Measurements from ENCODE around the gene B3GNT8. TPM values are rescaled to one million over a fixed set of nuclear protein-coding genes. Genes with fewer than 3 reads are reported as not detected.
"Not testable (repeated sequence)": the region's sequence is repeated elsewhere in the genome, so short reads cannot be mapped to it uniquely, and the experiment has no call there.

Gene B3GNT8
- total RNA-seq, 1 donor from 2014 or later: 10.7 TPM

- no peak for TF ChIP-seq CTCF (IDR thresholded peaks at IDR 0.05; ENCODE audit: unreplicated experiment)
- peaks cover 10% of the 10 kb centered on the region for H3K27me3 Mint-ChIP-seq (ENCODE audit: unreplicated experiment)
- H3K9me3 Mint-ChIP-seq (ENCODE audit: unreplicated experiment): no peaks in the 10 kb centered on the region
- no peak overlapping the region for H3K4me3 Mint-ChIP-seq (ENCODE audit: unreplicated experiment)
- DNase-seq (ENCODE audit: low spot score): no peak
- peak overlapping the region; percentile 3 for H3K27ac Mint-ChIP-seq (ENCODE audit: unreplicated experiment)
- peaks cover 8% of the 10 kb centered on the region for H3K4me1 Mint-ChIP-seq (ENCODE audit: unreplicated experiment)
- peaks cover 27% of the 10 kb centered on the region for H3K36me3 Mint-ChIP-seq (ENCODE audit: low read depth, unreplicated experiment)
Observed at GRCh38 chr19:41436674-41436951, 9.4 kb upstream of the B3GNT8 start.

GRCh38 chr19:41435936-41436673 lies 8.9 kb upstream of the B3GNT8 start:
- Mint-ChIP-seq H3K27me3 (ENCODE audit: unreplicated experiment) (peaks cover 11% of the 10 kb centered on the region), H3K4me3 (ENCODE audit: unreplicated experiment) (no peak overlapping the region), H3K9me3 (ENCODE audit: unreplicated experiment) (no peaks in the 10 kb centered on the region), H3K27ac (ENCODE audit: unreplicated experiment) (no peak overlapping the region), H3K36me3 (ENCODE audit: low read depth, unreplicated experiment) (peaks cover 28% of the 10 kb centered on the region), H3K4me1 (ENCODE audit: unreplicated experiment) (peaks cover 8% of the 10 kb centered on the region)
- TF ChIP-seq CTCF (IDR thresholded peaks at IDR 0.05; ENCODE audit: unreplicated experiment): peak; percentile 26
- no peak for DNase-seq (ENCODE audit: low spot score)

- Mint-ChIP-seq H3K36me3 (ENCODE audit: low read depth, unreplicated experiment) (peaks cover 22% of the 10 kb centered on the region), H3K27me3 (ENCODE audit: unreplicated experiment) (peaks cover 11% of the 10 kb centered on the region)
- not testable (repeated sequence) for H3K4me3 Mint-ChIP-seq (ENCODE audit: unreplicated experiment); DNase-seq (ENCODE audit: low spot score); H3K27ac Mint-ChIP-seq (ENCODE audit: unreplicated experiment); H3K4me1 Mint-ChIP-seq (ENCODE audit: unreplicated experiment); H3K9me3 Mint-ChIP-seq (ENCODE audit: unreplicated experiment)
Observed at GRCh38 chr19:41435376-41435775, 8.2 kb upstream of the B3GNT8 start.

- Mint-ChIP-seq H3K9me3 (ENCODE audit: unreplicated experiment) (no peaks in the 10 kb centered on the region), H3K27me3 (ENCODE audit: unreplicated experiment) (peaks cover 6% of the 10 kb centered on the region), H3K27ac (ENCODE audit: unreplicated experiment) (peak overlapping the region; percentile 86), H3K36me3 (ENCODE audit: low read depth, unreplicated experiment) (peaks cover 20% of the 10 kb centered on the region), H3K4me3 (ENCODE audit: unreplicated experiment) (peak overlapping the region; percentile 53), H3K4me1 (ENCODE audit: unreplicated experiment) (peaks cover 8% of the 10 kb centered on the region)
- DNase-seq (ENCODE audit: low spot score): no peak
- TF ChIP-seq CTCF (IDR thresholded peaks at IDR 0.05; ENCODE audit: unreplicated experiment): no peak
Observed at GRCh38 chr19:41434450-41434849, 7.3 kb upstream of the B3GNT8 start.

GRCh38 chr19:41433171-41433570 lies 6.0 kb upstream of the B3GNT8 start:
- H3K27ac Mint-ChIP-seq (ENCODE audit: unreplicated experiment): no peak overlapping the region

More at GRCh38 chr19:41433171-41433570, 6.0 kb upstream of the B3GNT8 start:
- no peak for TF ChIP-seq CTCF (IDR thresholded peaks at IDR 0.05; ENCODE audit: unreplicated experiment)
- no peak for DNase-seq (ENCODE audit: low spot score)
- Mint-ChIP-seq H3K36me3 (ENCODE audit: low read depth, unreplicated experiment) (peaks cover 20% of the 10 kb centered on the region), H3K9me3 (ENCODE audit: unreplicated experiment) (no peaks in the 10 kb centered on the region), H3K27me3 (ENCODE audit: unreplicated experiment) (peaks cover 6% of the 10 kb centered on the region), H3K4me1 (ENCODE audit: unreplicated experiment) (peaks cover 18% of the 10 kb centered on the region), H3K4me3 (ENCODE audit: unreplicated experiment) (peak overlapping the region; percentile 21)

Data from endothelial cell (in vitro differentiated cells).